ENCODE data around the gene MOK.

- TF ChIP-seq CTCF (conservative IDR thresholded peaks at IDR 0.05), result no peak
- no peak for TF ChIP-seq ZFX (IDR thresholded peaks at IDR 0.05)
These were observed 24.5 kb downstream of the MOK start for GRCh38 chr14:102280376-102280962.

Measured in C4-2B (cell line).